ENCODE data around the gene SNX27. TPM values are rescaled to one million over a fixed set of nuclear protein-coding genes. Genes with fewer than 3 reads are reported as not detected.

SNX27 gene
- total RNA-seq, 1 experiment from 2014 or later, result 56.0 TPM

GRCh38 chr1:151616505-151616849 lies 4.6 kb downstream of the SNX27 start (continued):
- TF ChIP-seq E2F5 (CRISPR knock-in tag; IDR thresholded peaks at IDR 0.05), result no peak
- TF ChIP-seq, protein P1, sequence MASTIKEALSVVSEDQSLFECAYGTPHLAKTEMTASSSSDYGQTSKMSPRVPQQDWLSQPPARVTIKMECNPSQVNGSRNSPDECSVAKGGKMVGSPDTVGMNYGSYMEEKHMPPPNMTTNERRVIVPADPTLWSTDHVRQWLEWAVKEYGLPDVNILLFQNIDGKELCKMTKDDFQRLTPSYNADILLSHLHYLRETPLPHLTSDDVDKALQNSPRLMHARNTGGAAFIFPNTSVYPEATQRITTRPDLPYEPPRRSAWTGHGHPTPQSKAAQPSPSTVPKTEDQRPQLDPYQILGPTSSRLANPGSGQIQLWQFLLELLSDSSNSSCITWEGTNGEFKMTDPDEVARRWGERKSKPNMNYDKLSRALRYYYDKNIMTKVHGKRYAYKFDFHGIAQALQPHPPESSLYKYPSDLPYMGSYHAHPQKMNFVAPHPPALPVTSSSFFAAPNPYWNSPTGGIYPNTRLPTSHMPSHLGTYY (CRISPR knock-in tag; IDR thresholded peaks at IDR 0.05), result no peak
- no peak for TF ChIP-seq GRHL2 (CRISPR knock-in tag; IDR thresholded peaks at IDR 0.05; ENCODE audit: insufficient replicate concordance, severe bottlenecking)
- no peak for TF ChIP-seq JUN (CRISPR knock-in tag; IDR thresholded peaks at IDR 0.05)
- TF ChIP-seq, protein P2, sequence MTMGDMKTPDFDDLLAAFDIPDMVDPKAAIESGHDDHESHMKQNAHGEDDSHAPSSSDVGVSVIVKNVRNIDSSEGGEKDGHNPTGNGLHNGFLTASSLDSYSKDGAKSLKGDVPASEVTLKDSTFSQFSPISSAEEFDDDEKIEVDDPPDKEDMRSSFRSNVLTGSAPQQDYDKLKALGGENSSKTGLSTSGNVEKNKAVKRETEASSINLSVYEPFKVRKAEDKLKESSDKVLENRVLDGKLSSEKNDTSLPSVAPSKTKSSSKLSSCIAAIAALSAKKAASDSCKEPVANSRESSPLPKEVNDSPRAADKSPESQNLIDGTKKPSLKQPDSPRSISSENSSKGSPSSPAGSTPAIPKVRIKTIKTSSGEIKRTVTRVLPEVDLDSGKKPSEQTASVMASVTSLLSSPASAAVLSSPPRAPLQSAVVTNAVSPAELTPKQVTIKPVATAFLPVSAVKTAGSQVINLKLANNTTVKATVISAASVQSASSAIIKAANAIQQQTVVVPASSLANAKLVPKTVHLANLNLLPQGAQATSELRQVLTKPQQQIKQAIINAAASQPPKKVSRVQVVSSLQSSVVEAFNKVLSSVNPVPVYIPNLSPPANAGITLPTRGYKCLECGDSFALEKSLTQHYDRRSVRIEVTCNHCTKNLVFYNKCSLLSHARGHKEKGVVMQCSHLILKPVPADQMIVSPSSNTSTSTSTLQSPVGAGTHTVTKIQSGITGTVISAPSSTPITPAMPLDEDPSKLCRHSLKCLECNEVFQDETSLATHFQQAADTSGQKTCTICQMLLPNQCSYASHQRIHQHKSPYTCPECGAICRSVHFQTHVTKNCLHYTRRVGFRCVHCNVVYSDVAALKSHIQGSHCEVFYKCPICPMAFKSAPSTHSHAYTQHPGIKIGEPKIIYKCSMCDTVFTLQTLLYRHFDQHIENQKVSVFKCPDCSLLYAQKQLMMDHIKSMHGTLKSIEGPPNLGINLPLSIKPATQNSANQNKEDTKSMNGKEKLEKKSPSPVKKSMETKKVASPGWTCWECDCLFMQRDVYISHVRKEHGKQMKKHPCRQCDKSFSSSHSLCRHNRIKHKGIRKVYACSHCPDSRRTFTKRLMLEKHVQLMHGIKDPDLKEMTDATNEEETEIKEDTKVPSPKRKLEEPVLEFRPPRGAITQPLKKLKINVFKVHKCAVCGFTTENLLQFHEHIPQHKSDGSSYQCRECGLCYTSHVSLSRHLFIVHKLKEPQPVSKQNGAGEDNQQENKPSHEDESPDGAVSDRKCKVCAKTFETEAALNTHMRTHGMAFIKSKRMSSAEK (CRISPR knock-in tag; IDR thresholded peaks at IDR 0.05; ENCODE audit: borderline replicate concordance), result no peak
- TF ChIP-seq MLX (CRISPR knock-in tag; IDR thresholded peaks at IDR 0.05), result no peak
- TF ChIP-seq EMX1 (CRISPR knock-in tag; IDR thresholded peaks at IDR 0.05), result no peak

DNA sequence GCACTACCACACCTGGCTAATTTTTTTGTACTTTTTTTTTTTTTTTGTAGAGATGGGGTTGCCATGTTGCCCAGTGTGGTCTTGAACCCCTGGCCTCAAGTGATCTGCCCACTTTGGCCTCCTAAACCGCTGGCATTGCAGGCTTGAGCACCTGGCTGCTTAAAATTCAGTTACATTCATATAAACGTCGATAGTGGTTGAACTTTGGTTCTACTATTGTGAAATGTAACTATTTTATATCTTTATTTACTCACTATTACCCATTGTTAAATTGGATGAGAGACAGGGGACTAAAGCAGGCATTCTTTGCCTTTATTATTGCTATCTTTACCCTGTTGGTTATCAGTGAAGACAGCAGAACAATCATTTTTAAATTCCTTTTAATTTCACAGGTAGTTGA lies 6.2 kb downstream of the SNX27 start:
- no peak for ATAC-seq
- Mint-ChIP-seq H3K4me1 (peaks cover 47% of the 10 kb centered on the region), H3K27ac (no peak overlapping the region), H3K27me3 (ENCODE audit: low read depth) (no peaks in the 10 kb centered on the region), H3K36me3 (0 out of 2 replicates have a peak, but pooled peaks cover 2% of the 10 kb centered on the region), H3K9me3 (no peaks in the 10 kb centered on the region), H3K4me3 (no peak overlapping the region)
- ChIA-PET POLR2A (interaction anchor here (0.6 kb wide), 1 partner anchor 24 kb away, joined by 5 read pairs; no protein-coding TSS in a partner anchor), CTCF (interaction anchor here (1.2 kb wide), 1 partner anchor 24 kb away, joined by 8 read pairs; no protein-coding TSS in a partner anchor)
- no peak for DNase-seq (ENCODE audit: low spot score)
- no peak for TF ChIP-seq ZNF138 (CRISPR knock-in tag; conservative IDR thresholded peaks at IDR 0.05)
- TF ChIP-seq, protein P3, sequence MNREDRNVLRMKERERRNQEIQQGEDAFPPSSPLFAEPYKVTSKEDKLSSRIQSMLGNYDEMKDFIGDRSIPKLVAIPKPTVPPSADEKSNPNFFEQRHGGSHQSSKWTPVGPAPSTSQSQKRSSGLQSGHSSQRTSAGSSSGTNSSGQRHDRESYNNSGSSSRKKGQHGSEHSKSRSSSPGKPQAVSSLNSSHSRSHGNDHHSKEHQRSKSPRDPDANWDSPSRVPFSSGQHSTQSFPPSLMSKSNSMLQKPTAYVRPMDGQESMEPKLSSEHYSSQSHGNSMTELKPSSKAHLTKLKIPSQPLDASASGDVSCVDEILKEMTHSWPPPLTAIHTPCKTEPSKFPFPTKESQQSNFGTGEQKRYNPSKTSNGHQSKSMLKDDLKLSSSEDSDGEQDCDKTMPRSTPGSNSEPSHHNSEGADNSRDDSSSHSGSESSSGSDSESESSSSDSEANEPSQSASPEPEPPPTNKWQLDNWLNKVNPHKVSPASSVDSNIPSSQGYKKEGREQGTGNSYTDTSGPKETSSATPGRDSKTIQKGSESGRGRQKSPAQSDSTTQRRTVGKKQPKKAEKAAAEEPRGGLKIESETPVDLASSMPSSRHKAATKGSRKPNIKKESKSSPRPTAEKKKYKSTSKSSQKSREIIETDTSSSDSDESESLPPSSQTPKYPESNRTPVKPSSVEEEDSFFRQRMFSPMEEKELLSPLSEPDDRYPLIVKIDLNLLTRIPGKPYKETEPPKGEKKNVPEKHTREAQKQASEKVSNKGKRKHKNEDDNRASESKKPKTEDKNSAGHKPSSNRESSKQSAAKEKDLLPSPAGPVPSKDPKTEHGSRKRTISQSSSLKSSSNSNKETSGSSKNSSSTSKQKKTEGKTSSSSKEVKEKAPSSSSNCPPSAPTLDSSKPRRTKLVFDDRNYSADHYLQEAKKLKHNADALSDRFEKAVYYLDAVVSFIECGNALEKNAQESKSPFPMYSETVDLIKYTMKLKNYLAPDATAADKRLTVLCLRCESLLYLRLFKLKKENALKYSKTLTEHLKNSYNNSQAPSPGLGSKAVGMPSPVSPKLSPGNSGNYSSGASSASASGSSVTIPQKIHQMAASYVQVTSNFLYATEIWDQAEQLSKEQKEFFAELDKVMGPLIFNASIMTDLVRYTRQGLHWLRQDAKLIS (CRISPR knock-in tag; IDR thresholded peaks at IDR 0.05; ENCODE audit: borderline replicate concordance), result no peak
- TF ChIP-seq MYBL2 (CRISPR knock-in tag; IDR thresholded peaks at IDR 0.05), result no peak
- TF ChIP-seq PRRX2 (CRISPR knock-in tag; IDR thresholded peaks at IDR 0.05), result no peak

- no peak for DNase-seq (ENCODE audit: low spot score)
- H3K9me3 Mint-ChIP-seq, result no peaks in the 10 kb centered on the region
- no peak for ATAC-seq
- H3K4me3 Mint-ChIP-seq, result no peak overlapping the region
- ChIA-PET POLR2A (interaction anchor here (0.7 kb wide), 1 partner anchor 78 kb away, joined by 3 read pairs; no protein-coding TSS in a partner anchor), CTCF (interaction anchor here (0.7 to 1.2 kb wide), 2 partner anchors 25 to 218 kb away, joined by 5 to 8 read pairs; no protein-coding TSS in a partner anchor)
- 0 out of 2 replicates have a peak, but pooled peaks cover 2% of the 10 kb centered on the region for H3K36me3 Mint-ChIP-seq
- peak overlapping the region; percentile 36 for H3K27ac Mint-ChIP-seq
- H3K4me1 Mint-ChIP-seq, result peaks cover 47% of the 10 kb centered on the region
- no peaks in the 10 kb centered on the region for H3K27me3 Mint-ChIP-seq (ENCODE audit: low read depth)
- TF ChIP-seq ELF4 (CRISPR knock-in tag; IDR thresholded peaks at IDR 0.05; ENCODE audit: low read depth), result no peak
- TF ChIP-seq, protein P2 (CRISPR knock-in tag; IDR thresholded peaks at IDR 0.05; ENCODE audit: borderline replicate concordance), result no peak
- TF ChIP-seq NFYB (CRISPR knock-in tag; conservative IDR thresholded peaks at IDR 0.05; ENCODE audit: low read depth), result no peak
- no peak for TF ChIP-seq TEAD4 (CRISPR knock-in tag; IDR thresholded peaks at IDR 0.05)
- no peak for TF ChIP-seq ZNF263 (CRISPR knock-in tag; IDR thresholded peaks at IDR 0.05; ENCODE audit: low read depth)
- TF ChIP-seq IRF2 (CRISPR knock-in tag; IDR thresholded peaks at IDR 0.05; ENCODE audit: borderline replicate concordance, low read depth), result no peak
- TF ChIP-seq MYBL2 (CRISPR knock-in tag; IDR thresholded peaks at IDR 0.05), result no peak
- no peak for TF ChIP-seq SMAD3 (CRISPR knock-in tag; IDR thresholded peaks at IDR 0.05; ENCODE audit: borderline replicate concordance)
Observed at GRCh38 chr1:151618470-151618869, 6.6 kb downstream of the SNX27 start.

Measured in WTC11 (cell line).